H1 (cell line): ENCODE results near the gene IGSF23. TPM values are rescaled to one million over a fixed set of nuclear protein-coding genes. Genes with fewer than 3 reads are reported as not detected.

ENCODE experiments used
- polyA plus RNA-seq, 7 experiments: library from polyadenylated mRNA; depleted of rRNA in 3 of 7; stranded (reverse) in 5 of 7; unstranded in 2 of 7; fragments of >200 nt in 5 of 7; fragments of 200-250 nt in 2 of 7; gene quantifications; 1 replicate in 5 of 7; 2 replicates in 1 of 7; 4 replicates in 1 of 7; pipeline versions ENCODE4 v1.2.1 to v1.2.3, GENCODE V29; 2011 to 2013; ENCODE audit warnings: missing spikeins in 2 of 7, mixed read lengths in 2 of 7
- total RNA-seq: library from RNA; stranded (reverse); fragmentation: NEBNext Ultra II Directional; extraction: Animal tissue kit (Norgen Biotek cat#: 25700); gene quantifications from 2 replicates; pipeline ENCODE4 v1.2.1, GENCODE V29; 2021
- TF ChIP-seq, protein P1 (sequence below), 3 experiments: IDR thresholded peaks; 1 replicate in 2 of 3; 2 replicates in 1 of 3; pipeline versions ENCODE4 v1.5.1 to v1.6.1; 2011; ENCODE audit warnings: low read length in 3 of 3, mild to moderate bottlenecking in 3 of 3, inconsistent platforms in 2 of 3, low read depth in 1 of 3, moderate library complexity in 1 of 3; ENCODE audit not compliant: insufficient read depth in 1 of 3; ENCODE audit errors: control extremely low read depth in 1 of 3

Gene IGSF23
- total and polyA plus RNA-seq, 2 of the 8 experiments (the other 6 are each of a cell fraction or from before 2014, with no cell fraction given): not detected

DNA sequence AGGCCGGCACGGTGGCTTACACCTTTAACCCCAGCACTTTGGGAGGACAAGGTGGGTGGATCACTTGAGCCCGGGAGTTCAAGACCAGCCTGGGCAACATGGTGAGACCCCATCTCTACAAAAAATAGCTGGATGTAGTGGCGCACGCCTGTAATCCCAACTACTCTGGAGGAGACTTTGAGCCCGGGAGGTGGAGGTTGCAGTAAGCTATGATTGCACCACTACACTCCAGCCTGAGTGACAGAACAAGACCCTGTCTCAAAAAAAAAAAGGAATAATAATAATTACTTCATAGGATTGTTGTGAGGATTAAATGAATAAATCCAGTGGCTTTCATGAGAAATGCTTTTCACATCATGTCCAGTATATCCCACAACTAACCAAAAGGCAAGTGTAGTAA is 8.0 kb downstream of the IGSF23 start (continued):
- TF ChIP-seq, protein P1, sequence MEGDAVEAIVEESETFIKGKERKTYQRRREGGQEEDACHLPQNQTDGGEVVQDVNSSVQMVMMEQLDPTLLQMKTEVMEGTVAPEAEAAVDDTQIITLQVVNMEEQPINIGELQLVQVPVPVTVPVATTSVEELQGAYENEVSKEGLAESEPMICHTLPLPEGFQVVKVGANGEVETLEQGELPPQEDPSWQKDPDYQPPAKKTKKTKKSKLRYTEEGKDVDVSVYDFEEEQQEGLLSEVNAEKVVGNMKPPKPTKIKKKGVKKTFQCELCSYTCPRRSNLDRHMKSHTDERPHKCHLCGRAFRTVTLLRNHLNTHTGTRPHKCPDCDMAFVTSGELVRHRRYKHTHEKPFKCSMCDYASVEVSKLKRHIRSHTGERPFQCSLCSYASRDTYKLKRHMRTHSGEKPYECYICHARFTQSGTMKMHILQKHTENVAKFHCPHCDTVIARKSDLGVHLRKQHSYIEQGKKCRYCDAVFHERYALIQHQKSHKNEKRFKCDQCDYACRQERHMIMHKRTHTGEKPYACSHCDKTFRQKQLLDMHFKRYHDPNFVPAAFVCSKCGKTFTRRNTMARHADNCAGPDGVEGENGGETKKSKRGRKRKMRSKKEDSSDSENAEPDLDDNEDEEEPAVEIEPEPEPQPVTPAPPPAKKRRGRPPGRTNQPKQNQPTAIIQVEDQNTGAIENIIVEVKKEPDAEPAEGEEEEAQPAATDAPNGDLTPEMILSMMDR (IDR thresholded peaks at IDR 0.05; ENCODE audit: control extremely low read depth in 1 of 3, insufficient read depth in 1 of 3, low read depth in 1 of 3, low read length in 3 of 3): no peak
- TF ChIP-seq, all 59 proteins: peak for 0
